ENCODE data around the gene STIL. TPM values are rescaled to one million over a fixed set of nuclear protein-coding genes. Genes with fewer than 3 reads are reported as not detected.
A peak's percentile ranks its signal among the peaks of the same experiment; 100 is the strongest.

STIL gene
- total RNA-seq, 1 experiment from 2014 or later = 29.7 TPM

- Mint-ChIP-seq H3K4me3 (no peak overlapping the region), H3K9me3 (no peaks in the 10 kb centered on the region), H3K36me3 (no peaks in the 10 kb centered on the region), H3K27me3 (ENCODE audit: low read depth) (peaks cover 63% of the 10 kb centered on the region), H3K27ac (no peak overlapping the region), H3K4me1 (peaks cover 53% of the 10 kb centered on the region)
- POLR2A ChIA-PET = no interaction called here
- DNase-seq (ENCODE audit: low spot score) (no peak), ATAC-seq (no peak)
- TF ChIP-seq SOX15 (CRISPR knock-in tag; IDR thresholded peaks at IDR 0.05) = no peak
- TF ChIP-seq HMGXB4 (CRISPR knock-in tag; IDR thresholded peaks at IDR 0.05) = no peak
- TF ChIP-seq, protein P1, sequence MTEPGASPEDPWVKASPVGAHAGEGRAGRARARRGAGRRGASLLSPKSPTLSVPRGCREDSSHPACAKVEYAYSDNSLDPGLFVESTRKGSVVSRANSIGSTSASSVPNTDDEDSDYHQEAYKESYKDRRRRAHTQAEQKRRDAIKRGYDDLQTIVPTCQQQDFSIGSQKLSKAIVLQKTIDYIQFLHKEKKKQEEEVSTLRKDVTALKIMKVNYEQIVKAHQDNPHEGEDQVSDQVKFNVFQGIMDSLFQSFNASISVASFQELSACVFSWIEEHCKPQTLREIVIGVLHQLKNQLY (CRISPR knock-in tag; IDR thresholded peaks at IDR 0.05) = no peak
- no peak for TF ChIP-seq ZBTB21 (CRISPR knock-in tag; IDR thresholded peaks at IDR 0.05; ENCODE audit: borderline replicate concordance)
- TF ChIP-seq ZNF263 (CRISPR knock-in tag; IDR thresholded peaks at IDR 0.05; ENCODE audit: low read depth) = no peak
- TF ChIP-seq MXD4 (CRISPR knock-in tag; IDR thresholded peaks at IDR 0.05; ENCODE audit: borderline replicate concordance) = no peak
- TF ChIP-seq MYBL2 (CRISPR knock-in tag; IDR thresholded peaks at IDR 0.05) = no peak
- TF ChIP-seq ZNF219 (CRISPR knock-in tag; IDR thresholded peaks at IDR 0.05; ENCODE audit: borderline replicate concordance) = no peak
- TF ChIP-seq, protein P2, sequence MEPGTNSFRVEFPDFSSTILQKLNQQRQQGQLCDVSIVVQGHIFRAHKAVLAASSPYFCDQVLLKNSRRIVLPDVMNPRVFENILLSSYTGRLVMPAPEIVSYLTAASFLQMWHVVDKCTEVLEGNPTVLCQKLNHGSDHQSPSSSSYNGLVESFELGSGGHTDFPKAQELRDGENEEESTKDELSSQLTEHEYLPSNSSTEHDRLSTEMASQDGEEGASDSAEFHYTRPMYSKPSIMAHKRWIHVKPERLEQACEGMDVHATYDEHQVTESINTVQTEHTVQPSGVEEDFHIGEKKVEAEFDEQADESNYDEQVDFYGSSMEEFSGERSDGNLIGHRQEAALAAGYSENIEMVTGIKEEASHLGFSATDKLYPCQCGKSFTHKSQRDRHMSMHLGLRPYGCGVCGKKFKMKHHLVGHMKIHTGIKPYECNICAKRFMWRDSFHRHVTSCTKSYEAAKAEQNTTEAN (CRISPR knock-in tag; IDR thresholded peaks at IDR 0.05) = no peak
- no peak for TF ChIP-seq PRRX2 (CRISPR knock-in tag; IDR thresholded peaks at IDR 0.05)
- TF ChIP-seq CREM (CRISPR knock-in tag; IDR thresholded peaks at IDR 0.05) = no peak
- TF ChIP-seq ESRRA (CRISPR knock-in tag; IDR thresholded peaks at IDR 0.05; ENCODE audit: borderline replicate concordance) = no peak
- TF ChIP-seq AR (CRISPR knock-in tag; IDR thresholded peaks at IDR 0.05) = no peak
- TF ChIP-seq ZNF423 (CRISPR knock-in tag; IDR thresholded peaks at IDR 0.05) = no peak
- no peak for TF ChIP-seq KAT7 (CRISPR knock-in tag; IDR thresholded peaks at IDR 0.05; ENCODE audit: borderline replicate concordance)
- CTCF ChIA-PET = interaction anchor here (1.0 to 3.9 kb wide), 5 partner anchors 16 to 223 kb away, joined by 3 to 25 read pairs (median 3); no protein-coding TSS in a partner anchor
These were observed 87.1 kb downstream of the STIL start for GRCh38 chr1:47226839-47227215.

GRCh38 chr1:47226121-47226838 is 87.7 kb downstream of the STIL start:
- Mint-ChIP-seq H3K27ac (no peak overlapping the region), H3K4me3 (peak overlapping the region; percentile 63)

More at GRCh38 chr1:47226121-47226838, 87.7 kb downstream of the STIL start:
- Mint-ChIP-seq H3K9me3 (no peaks in the 10 kb centered on the region), H3K36me3 (no peaks in the 10 kb centered on the region), H3K27me3 (ENCODE audit: low read depth) (peaks cover 58% of the 10 kb centered on the region), H3K4me1 (peaks cover 48% of the 10 kb centered on the region)
- ATAC-seq = no peak
- ChIA-PET POLR2A (no interaction called here), CTCF (interaction anchor here (0.5 to 3.9 kb wide), 5 partner anchors 10 to 224 kb away, joined by 3 to 25 read pairs (median 3); no protein-coding TSS in a partner anchor)
- DNase-seq (ENCODE audit: low spot score) = no peak
- TF ChIP-seq ZNF671 (CRISPR knock-in tag; IDR thresholded peaks at IDR 0.05) (no peak), TCF7 (CRISPR knock-in tag; IDR thresholded peaks at IDR 0.05; ENCODE audit: low read depth) (no peak)
- TF ChIP-seq, protein P3, sequence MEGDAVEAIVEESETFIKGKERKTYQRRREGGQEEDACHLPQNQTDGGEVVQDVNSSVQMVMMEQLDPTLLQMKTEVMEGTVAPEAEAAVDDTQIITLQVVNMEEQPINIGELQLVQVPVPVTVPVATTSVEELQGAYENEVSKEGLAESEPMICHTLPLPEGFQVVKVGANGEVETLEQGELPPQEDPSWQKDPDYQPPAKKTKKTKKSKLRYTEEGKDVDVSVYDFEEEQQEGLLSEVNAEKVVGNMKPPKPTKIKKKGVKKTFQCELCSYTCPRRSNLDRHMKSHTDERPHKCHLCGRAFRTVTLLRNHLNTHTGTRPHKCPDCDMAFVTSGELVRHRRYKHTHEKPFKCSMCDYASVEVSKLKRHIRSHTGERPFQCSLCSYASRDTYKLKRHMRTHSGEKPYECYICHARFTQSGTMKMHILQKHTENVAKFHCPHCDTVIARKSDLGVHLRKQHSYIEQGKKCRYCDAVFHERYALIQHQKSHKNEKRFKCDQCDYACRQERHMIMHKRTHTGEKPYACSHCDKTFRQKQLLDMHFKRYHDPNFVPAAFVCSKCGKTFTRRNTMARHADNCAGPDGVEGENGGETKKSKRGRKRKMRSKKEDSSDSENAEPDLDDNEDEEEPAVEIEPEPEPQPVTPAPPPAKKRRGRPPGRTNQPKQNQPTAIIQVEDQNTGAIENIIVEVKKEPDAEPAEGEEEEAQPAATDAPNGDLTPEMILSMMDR (IDR thresholded peaks at IDR 0.05) = no peak
- TF ChIP-seq, protein P4, sequence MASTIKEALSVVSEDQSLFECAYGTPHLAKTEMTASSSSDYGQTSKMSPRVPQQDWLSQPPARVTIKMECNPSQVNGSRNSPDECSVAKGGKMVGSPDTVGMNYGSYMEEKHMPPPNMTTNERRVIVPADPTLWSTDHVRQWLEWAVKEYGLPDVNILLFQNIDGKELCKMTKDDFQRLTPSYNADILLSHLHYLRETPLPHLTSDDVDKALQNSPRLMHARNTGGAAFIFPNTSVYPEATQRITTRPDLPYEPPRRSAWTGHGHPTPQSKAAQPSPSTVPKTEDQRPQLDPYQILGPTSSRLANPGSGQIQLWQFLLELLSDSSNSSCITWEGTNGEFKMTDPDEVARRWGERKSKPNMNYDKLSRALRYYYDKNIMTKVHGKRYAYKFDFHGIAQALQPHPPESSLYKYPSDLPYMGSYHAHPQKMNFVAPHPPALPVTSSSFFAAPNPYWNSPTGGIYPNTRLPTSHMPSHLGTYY (CRISPR knock-in tag; IDR thresholded peaks at IDR 0.05) = no peak
